GM18907 (cell line): ENCODE data around the gene CIB4.

ENCODE experiments used
- ATAC-seq: cut with Tn5 transposase; IDR thresholded peaks from one replicate; pipeline ENCODE4 v1.9.1; 2021; ENCODE audit warnings: mild to moderate bottlenecking, moderate library complexity; ENCODE audit not compliant: unreplicated experiment

The CIB4 gene

DNA sequence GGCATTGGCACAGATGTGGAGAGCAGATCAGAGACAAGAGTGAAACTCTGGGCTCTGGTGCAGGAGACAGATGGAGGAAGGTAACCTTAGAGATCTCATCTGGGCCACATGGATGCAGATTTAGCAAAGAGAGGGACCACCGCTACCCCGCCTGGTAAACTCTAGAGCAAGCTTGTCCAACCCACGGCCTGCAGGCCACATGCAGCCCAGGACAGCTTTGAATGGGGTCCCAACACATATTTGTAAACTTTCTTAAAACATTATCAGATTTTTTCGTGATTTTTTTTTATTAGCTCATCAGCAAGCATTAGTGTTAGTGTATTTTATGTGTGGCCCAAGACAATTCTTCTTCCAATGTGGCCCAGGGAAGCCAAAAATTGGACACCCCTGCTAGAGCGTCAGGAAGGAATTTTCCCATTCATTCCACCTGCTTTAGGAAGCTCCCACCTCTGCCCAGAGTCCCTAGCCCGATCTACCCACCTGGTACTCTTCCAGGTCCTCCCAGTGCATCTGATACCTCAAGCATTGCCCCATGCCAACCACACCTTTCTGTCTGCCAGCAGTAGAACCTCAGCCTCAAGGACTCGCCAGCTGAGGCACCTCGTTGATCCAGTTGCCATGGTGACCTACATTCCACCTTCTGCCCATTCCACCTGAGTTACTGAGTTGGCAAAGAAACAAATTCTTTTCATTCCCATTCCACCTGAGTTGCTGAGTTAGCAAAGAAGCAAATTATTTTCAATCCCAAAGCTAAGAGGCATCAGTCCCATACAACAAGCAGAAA is at the start of gene CIB4:
CIB4 (minus strand) TSS at position 586 of the 784 bp plus-strand sequence; CDS start at position 534, 52 bp downstream.
- no peak for ATAC-seq

DNA sequence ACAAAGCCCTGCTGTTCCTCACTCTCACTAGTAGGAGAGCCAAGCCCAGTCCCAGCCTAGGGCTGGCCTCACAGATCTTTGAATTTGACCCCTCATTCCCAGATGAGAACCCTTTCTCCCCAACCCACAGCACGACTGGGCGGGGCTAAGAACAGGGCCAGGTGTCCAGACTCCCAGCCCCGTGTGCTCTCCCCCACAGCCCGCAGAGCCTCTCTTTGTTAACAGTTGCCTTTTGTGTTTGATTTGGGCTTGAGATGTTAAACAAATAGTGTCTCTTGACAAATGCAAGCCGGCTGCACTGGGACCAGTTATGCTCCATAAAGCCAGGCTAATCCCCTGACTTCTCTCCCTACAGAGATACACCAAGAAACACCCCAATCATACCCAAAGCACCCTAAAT is 46.6 kb upstream of the CIB4 start:
- no peak for ATAC-seq

DNA sequence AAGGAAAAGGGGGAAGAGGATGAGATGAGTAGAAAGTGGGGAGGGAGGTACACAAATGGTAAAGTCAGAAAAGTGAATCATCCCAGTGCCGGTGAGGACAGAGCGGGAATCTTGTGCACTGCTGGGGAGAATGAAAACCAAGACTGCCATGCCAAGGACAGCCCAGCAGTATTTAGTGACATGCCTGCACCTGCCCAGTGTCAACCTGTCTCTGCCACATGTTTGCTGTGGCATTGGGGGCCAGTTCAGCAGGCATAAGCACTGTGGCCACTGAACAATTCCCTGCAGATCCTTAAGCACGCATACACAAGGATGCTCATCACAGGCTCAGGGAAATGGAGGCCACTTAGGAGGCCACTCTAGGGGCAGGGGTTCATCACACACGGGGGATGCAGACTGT is 46.2 kb upstream of the CIB4 start:
- no peak for ATAC-seq

DNA sequence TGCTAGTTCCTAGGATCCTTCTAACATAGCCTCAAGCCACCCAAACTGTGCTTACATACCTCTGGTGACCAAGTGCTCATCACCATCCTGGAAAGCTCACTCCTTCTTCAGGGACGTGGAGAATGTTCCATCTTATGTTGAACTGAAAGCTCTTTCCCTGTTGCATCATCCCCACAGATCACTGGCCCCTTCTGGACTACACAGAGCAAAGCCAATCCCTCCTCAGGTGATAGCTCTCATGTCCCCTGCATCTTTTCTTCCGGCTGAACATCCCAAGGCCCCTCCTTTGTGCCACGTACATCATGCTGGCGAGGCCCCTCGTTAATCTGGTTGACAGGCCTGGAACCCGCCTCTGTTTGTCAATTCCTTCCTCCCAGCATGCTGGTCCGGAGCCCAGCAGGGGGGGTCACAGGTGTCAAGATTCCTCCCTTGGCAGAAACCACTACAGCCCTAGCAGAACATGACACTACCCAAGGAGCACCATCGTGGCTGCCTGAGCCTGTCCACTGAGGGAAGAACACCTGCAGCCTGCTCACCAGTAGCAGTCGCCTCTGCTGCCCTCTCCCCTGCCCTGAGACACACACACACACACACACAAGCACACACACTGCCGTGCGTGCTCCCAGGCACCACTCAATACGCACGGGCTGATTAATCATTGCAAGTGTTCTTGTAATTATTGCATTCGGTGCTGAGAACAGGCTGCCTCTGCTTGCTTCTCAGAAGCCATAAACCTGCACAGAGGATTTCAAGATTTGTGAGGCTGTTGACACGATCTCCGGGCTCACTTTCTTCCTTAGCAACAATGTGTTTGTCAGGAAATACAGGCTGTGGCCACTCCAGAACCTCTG is 45.0 kb upstream of the CIB4 start:
- no peak for ATAC-seq

DNA sequence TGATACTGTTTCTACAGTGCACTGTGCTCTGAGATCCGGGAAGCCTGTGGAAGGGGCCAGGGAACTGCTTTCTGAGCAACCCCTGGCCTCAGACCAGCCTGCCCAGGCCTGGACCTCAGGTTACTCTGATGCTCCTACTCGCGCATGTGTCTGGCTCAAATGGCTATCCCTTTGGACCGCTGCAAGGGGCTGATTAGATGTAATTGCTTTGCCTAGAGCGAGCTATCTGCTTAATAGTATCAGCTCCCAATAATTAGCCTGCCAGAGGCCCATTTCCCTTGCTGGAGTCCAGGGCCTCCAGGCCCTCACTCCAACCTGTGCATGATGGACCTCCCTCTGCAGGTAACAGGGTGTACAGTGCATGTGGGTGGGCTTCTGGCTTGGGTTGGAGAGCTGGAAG is 44.2 kb upstream of the CIB4 start:
- no peak for ATAC-seq

DNA sequence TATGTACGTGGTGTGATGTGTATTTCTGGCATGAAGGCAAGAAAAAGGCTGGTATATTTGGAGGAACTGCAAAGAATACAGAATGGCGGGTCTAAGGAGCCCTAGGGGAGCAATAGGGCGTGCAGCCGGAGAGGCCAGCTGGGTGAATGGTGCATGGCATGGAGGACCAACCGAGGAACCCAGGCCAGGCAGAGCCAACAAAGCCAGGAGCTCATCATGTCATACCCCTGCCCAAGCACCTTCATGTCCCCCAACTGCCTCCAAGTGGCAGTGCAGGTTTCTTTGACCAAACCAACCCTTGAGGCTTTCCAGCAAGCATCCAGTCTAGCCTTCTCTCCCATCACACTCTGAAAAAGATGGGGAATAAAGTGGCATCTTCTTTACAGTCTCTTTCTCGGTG is 42.4 kb upstream of the CIB4 start:
- ATAC-seq, result no peak

DNA sequence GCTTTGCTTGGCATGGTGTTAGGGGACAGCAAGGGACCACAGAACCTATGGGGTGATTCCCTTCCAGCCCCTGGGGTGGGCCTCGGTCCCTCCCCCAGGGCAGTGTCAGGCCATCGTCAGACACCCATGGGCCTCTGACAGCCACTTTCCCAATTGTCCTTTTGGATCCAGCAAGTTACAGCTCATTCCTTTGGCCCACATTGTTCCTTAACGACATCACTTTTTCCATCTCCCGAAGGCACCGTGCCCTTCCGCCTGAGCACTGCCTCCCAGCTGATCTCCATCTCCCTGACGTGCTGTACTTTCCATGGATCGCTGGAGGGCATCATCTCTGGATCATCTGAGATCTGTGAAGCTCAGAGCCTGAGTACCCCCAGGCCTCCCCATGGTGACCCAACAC is 41.0 kb upstream of the CIB4 start:
- no peak for ATAC-seq

DNA sequence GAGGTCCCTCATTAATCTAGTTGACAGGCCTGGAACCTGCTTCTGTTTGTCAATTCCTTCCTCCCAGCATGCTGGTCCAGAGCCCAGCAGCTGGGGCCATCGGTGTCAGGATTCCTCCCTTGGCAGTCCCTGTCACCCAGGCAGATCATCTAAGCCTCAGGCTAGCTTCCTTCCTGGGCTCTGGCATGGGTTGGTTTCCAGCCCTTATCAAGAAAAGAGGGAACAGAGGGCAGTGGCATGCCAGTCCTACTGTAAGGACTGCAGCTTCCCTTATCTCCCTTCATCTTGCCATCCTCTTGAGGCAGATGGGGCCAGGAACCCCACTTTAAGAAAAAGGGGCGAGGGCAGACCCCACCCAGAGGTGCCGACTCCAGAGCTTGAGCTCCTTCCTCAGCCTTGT is 40.5 kb upstream of the CIB4 start:
- no peak for ATAC-seq

DNA sequence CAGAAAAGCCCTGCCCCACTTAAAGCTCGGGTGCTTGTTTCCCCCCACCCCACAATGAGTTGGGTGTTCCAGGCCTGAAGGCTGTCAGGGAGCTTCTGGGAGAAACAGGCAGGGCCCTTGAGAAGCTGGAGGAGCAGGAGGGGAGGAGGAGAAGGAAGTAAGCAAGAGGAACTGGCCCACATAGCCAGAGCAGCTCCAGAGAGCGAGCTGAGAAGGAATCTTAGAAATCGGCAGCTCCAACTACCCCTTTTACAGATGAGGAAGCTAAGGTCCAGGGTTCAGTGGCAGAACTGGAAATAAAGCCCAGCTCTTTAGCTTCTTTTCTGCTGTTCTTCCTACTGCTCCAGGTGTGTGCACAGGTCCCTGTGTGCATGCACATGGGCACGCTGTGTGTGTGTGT is 38.7 kb upstream of the CIB4 start:
- no peak for ATAC-seq

DNA sequence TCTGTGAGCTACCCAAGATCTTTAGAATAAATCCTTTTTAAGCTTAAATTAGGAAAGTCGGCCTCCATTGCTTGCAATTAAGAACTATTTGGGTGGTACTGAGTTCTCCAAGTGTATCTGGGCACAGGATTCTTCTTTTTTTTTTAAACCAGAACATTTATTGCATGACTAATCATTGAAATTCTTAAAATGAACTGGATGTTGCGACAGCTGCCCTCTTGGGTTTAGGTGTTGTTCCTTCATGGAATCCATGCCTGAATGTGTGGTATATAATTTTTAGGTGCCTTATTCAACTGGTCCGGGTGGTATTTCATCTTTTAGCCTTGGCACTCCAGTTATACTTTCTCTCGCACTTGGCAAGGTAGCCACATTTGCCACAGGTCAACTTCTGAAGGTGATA is 36.9 kb upstream of the CIB4 start:
- ATAC-seq, result no peak

DNA sequence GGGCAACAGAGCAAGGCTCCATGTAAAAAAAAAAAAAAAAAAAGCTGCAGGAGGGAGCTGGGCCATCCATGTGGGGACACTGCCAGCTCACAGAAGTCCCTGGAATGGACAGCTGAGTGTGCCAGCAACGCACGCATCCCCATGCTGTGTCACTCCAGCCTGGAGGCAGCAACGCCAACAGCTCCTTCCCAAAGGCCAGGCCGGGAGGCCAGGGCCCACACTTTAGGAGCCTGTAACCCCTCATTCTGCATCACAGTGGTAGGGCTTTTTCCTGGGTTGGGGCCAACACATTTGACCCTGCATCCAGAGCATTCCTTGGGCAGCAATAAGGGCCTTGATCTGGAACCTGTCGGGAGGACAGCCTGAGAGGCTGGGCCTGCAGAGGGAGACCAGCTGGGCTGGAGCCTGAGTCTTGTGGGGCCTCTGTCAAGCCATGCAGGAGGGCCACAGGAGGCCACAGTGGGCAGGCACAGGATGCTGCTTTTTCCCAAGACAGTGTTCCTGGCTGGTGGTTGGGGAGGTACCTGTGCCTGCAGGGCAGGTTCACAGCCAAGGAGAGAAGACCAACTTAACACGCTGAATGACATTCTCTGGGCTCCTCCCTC is 34.6 kb upstream of the CIB4 start:
- ATAC-seq, result no peak

DNA sequence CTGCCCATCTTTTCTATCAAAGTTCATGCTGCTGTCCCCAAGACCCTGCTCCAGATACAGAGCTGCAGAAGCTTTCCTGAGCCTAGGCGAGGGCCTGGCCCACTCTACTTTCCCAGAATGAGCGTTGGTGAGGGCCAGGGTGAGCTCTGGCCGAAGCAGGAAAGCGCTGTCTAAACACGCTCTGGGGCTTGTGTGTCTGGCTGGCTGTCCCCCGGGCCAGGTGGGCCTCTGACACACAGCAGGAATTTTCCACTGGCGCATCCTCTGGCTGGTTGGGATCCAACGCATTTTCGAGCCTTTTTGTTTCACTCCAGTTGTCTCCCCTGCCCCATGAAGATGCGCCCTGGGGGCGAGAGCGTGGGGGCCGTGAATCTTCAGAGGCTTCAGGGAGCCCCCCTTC is 33.6 kb upstream of the CIB4 start:
- ATAC-seq, result no peak

DNA sequence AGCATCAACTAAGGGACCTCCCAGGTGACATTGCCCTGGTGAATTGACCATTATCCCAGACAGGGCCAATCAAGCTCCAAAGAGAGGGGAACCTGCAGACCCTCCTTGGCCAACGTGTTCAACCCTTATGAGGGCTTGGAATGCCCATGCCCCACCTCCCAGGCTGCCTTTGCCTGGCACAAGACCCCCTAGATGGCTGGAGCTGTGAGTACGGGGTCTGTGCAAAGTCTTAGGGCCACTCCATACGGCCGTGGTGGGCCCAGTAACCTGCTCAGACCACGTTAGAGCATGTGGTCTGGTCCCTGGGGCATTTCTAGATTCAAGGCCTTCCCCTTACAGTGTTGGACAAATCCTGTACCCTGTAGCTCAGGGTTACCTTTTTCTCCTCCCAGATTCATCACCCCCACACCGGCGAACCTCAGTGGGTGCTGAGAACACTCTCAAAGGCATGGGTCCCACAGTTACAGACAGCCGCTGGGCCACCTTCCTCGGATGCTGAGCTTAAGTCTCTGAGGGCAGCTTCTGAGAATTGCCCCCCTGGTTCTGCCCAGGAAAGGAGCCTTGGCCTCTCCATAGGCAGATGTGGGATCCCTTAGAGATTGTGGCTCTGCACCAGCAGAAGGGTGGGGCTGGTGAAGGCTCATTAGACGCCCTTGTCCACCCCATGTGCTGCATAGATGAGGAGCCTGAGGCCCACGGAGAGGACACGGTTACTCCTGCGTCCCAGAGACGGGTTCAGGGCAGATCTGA is 33.0 kb upstream of the CIB4 start:
- no peak for ATAC-seq

DNA sequence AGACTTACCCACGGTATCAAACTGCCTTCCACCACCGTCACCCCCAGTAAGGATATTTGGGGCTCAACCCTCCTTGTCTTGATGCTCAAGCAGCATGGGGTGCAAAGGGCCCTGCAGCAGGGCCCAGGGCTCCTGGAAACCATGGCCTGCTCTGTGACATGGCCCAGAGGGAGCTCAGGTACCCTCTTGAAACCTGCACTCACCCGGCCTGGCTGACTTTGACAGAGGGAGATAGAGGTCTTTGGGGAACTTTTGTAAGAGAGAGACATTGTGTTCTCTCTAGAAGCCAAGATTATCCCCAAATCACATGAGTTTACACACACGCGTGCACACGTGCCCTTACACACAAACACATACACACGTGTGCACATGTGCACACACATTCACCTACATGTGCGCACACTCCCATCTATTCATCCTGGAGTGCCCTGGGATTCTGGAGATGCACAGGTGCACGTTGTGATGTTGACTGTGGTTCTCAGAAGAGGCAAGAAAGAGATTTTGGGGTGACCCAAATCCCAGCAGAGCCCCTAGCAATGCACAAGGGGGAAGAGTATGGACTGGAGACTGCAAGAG is 31.7 kb upstream of the CIB4 start:
- ATAC-seq, result no peak

DNA sequence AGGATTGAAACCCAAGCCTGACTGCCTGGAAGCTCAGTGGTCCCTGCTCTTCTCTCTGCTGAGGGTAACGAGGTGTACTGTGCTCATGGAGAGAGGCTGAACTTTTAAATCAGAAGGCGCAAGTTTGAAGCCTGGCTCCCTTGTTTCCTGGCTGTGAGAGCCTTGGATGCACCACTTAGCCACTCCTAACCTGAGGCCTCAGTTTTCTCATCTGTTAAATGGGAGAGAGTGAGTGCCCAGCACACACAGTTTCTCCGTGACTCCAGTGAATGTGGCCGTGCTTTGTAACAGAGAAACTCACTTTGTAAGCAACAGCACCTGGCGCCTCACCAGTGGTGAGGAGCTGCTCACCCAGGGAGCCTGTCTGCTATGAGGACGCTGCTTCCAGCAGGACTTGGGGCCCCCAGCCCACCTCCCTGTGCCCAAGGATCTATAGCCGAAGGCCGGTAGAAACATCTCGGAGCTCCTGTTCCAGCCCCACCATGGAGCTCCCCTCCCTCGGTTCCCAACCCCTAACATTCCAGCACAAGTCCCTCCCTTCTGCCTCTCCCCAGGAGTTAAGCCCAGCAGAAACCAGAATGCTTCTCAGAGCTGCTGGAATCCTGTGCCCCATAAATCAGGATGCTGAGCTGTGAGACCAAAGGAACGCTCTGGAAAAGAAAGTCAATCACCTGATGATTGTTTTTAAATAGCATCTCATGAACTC is 31.1 kb upstream of the CIB4 start:
- no peak for ATAC-seq

DNA sequence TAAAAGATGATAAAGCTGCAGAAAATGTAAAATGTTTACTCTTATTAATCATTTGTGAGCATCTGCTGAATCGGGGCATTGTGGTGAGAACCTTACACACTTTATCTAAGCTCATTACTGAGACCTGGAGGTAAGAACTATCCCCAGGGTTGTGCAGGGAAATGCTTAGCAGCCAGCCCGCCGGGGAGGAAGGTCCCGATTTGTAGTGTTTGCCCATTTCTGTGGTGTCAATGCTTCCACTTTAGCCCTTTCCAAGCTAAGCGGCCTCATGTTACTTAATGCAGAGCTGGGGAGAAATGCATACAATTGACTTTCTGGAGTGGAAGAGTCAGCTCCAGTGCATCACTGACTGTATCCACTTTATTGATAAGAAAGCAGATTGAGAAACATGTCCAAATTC is 30.5 kb upstream of the CIB4 start:
- no peak for ATAC-seq

DNA sequence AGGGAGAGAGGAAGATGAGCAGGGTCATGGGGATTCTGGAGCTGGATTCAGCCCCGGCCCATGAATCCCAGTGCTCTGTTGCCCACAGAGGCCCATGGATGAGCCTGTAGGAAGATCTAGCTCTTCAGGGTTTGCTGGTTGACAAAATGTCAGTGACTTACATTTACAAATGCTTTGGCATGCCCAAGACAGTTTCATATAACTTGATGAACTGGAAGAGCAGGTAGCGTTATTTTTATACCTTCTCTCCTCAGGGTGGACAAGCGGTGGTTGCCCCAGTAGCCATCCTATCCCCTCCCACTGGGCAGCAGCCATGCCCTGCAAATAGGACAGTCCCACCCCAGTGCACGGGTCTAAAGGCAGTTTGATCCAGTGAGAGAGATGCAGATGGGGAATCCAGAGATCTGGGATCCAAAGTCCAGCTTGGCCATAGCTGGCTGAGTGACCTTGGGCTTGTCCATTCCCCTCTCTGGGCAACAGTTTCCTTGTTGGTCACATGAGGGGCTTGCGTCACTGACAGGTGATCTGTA is 29.8 kb upstream of the CIB4 start:
- ATAC-seq, result no peak

DNA sequence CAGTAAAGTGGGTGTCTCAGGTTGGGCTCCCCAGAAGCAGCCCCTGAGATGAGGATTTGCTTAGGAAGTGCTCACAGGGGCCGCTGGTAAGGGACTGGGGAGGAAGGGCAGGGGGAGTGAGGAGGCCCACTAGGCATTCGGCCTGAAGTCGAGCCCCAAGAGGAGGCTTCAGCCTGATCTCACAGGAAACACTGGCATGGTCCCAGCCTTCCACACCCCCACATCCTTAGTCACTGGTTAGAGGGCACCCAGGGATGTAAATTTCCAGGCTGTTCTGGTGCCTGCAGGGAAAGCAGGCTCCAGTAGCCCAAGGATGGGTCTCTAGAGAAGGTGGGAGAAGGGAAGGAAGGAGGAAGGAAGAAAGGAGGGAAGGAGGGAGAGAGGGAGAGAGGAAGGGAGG is 29.0 kb upstream of the CIB4 start:
- ATAC-seq, result no peak

DNA sequence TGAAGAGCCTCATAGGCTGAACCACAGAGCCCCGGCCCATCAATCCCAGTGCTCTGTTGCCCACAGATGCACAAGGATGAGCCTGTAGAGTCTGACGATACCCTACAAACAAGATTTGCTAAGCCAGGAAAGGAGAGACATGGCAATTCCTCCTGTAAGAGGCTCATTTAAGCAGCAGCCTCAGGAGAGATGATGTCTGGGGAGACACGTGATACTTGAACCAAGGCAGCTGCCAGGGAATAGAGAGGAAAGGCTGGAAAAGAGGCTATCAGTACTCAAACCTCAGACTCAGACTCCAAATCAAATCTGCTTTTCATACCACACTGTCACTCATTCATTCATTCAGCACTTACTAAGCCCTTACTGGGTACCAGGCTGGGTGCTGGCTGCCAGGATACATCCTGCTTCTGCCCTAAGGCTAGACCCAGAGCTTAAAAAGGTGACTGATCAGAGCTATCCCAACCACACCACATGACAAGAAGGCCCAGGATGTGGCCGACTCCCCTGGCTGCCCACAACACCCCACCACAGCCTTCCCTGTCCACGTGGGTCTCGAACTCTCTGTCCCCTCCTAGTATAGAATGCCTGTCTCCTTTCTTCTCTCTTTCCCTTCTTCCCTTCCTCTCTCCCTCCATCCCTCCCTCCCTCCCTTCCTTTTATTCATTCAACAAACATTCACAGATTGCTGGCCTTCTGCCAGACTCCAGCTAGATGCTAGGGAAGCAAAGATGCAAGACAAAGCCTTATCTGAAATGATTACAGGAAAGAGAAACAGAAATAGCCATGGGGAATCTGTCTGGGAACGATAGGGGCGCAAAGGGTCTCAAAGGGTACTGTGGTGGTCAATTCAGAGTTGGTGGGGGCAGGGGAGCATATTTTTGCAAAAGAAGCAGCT is 27.9 kb upstream of the CIB4 start:
- ATAC-seq, result no peak
